GOT3 (cell line): Measurements from ENCODE around the gene BIN1.
A peak's percentile ranks its signal among the peaks of the same experiment; 100 is the strongest.

Experiments used
- DNase-seq: peaks from one replicate; lab custom pipeline; 2025; ENCODE audit warnings: mixed read lengths; lab: John Stamatoyannopoulos, UW

Gene BIN1

GRCh38 chr2:127090281-127091120 lies 16.5 kb downstream of the BIN1 start:
- DNase-seq, result no peak

- no peak for DNase-seq
Observed at GRCh38 chr2:127089478-127090235, 17.3 kb downstream of the BIN1 start.

- no peak for DNase-seq
Observed at GRCh38 chr2:127088706-127089105, 18.2 kb downstream of the BIN1 start.

- DNase-seq, result no peak
Observed at GRCh38 chr2:127087791-127088495, 19.0 kb downstream of the BIN1 start.

- no peak for DNase-seq
Observed at GRCh38 chr2:127086990-127087790, 19.8 kb downstream of the BIN1 start.

- no peak for DNase-seq
Observed at GRCh38 chr2:127085317-127085681, 21.7 kb downstream of the BIN1 start.

GRCh38 chr2:127084611-127085316 lies 22.2 kb downstream of the BIN1 start:
- no peak for DNase-seq

GRCh38 chr2:127083819-127084503 lies 23.0 kb downstream of the BIN1 start:
- DNase-seq, result peak; percentile 51

- DNase-seq, result no peak
Observed at GRCh38 chr2:127082974-127083373, 24.0 kb downstream of the BIN1 start.

- no peak for DNase-seq
Observed at GRCh38 chr2:127081826-127082633, 24.9 kb downstream of the BIN1 start.

- DNase-seq, result no peak
Observed at GRCh38 chr2:127080938-127081755, 25.8 kb downstream of the BIN1 start.

- no peak for DNase-seq
Observed at GRCh38 chr2:127080226-127080937, 26.6 kb downstream of the BIN1 start.

- no peak for DNase-seq
Observed at GRCh38 chr2:127079358-127079920, 27.5 kb downstream of the BIN1 start.

GRCh38 chr2:127078666-127079270 lies 28.2 kb downstream of the BIN1 start:
- no peak for DNase-seq

GRCh38 chr2:127078028-127078427 lies 28.9 kb downstream of the BIN1 start:
- DNase-seq, result no peak

GRCh38 chr2:127076924-127077323 lies 30.0 kb downstream of the BIN1 start:
- DNase-seq, result no peak

- DNase-seq, result no peak
Observed at GRCh38 chr2:127076290-127076689, 30.7 kb downstream of the BIN1 start.
